ENCODE results near the gene TENM4. TPM values are rescaled to one million over a fixed set of nuclear protein-coding genes. Genes with fewer than 3 reads are reported as not detected.
A peak's percentile ranks its signal among the peaks of the same experiment; 100 is the strongest.

Gene TENM4
- total RNA-seq, 2 donors from 2014 or later = 2.6 to 6.8 TPM

DNA sequence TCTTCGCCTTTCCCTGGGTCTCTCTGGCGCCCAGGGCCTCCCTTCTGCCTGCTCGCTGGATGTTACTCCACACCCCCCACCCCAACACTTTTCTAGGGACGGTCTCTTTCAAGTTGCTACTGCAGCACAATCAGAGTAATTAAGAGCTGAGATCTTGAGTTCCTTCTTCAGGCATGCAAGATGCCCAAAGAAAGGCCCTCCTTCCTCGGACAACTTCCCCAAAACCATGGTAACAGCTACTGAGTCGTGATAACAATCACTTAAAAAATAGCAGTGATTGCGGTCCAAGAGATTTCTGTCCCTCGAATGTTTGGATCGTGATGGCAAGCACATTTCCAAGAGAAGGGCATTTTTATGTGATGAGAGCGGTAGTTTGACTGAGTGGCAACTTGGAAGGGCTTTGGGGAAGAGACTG, 638 bp upstream of the TENM4 start:
- Histone ChIP-seq H3K27ac (no peak overlapping the region), H3K9me3 (no peaks in the 10 kb centered on the region), H3K4me3 (peak overlapping the region in 1 of 2 donors; percentile 36), H3K4me1 (replicated peaks) (peaks cover 6% of the 10 kb centered on the region), H3K27me3 (replicated peaks; ENCODE audit: insufficient read depth) (no peaks in the 10 kb centered on the region), H3K36me3 (no peaks in the 10 kb centered on the region)
- 20% methylated on average over 10 of the region's 10 CpGs for WGBS
- no peak for TF ChIP-seq POLR2AphosphoS5 (IDR thresholded peaks at IDR 0.05)
- TF ChIP-seq POLR2A (IDR thresholded peaks at IDR 0.05) = no peak
- TF ChIP-seq, protein P1, sequence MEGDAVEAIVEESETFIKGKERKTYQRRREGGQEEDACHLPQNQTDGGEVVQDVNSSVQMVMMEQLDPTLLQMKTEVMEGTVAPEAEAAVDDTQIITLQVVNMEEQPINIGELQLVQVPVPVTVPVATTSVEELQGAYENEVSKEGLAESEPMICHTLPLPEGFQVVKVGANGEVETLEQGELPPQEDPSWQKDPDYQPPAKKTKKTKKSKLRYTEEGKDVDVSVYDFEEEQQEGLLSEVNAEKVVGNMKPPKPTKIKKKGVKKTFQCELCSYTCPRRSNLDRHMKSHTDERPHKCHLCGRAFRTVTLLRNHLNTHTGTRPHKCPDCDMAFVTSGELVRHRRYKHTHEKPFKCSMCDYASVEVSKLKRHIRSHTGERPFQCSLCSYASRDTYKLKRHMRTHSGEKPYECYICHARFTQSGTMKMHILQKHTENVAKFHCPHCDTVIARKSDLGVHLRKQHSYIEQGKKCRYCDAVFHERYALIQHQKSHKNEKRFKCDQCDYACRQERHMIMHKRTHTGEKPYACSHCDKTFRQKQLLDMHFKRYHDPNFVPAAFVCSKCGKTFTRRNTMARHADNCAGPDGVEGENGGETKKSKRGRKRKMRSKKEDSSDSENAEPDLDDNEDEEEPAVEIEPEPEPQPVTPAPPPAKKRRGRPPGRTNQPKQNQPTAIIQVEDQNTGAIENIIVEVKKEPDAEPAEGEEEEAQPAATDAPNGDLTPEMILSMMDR (IDR thresholded peaks at IDR 0.05) = no peak
- DNase-seq (ENCODE audit: low spot score) = no peak
- intact Hi-C loops (cut with DNase I) = no loop called here

DNA sequence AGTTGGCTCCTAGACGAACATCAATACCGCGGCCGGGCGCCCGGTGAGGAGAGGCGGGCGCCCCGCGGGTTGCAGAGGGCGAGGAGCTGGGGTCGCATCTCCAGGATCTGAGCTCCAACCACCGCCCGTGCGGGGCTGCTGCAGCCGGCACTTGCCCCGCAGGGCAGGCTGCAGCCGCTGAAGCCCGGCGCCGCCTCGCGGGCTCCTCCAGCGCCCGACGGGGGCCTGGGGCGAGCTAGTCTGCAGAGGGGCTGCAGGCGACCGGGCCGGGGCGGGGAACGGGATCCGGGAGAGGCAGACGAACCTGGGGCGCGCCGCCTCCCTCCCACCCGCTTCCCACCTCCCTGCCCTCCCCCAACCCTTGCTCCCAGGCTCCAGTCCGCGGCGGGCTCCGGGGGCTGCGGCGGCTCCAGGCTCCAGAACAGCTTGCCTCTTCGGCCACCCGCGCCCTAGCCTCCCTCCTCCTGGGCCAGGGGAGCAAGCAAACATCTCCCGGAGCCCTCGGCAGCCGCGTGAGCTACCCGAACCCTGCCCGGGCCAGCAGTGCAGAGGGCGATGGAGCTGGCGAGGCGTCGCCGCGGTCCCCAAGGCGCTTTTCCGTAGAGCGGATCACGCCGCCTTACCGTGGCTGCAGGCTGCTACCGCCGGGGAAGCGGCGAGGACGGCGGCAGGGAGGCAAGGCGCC, 802 bp downstream of the TENM4 start:
- 0% methylated on average over 14 of the region's 72 CpGs for WGBS

DNA sequence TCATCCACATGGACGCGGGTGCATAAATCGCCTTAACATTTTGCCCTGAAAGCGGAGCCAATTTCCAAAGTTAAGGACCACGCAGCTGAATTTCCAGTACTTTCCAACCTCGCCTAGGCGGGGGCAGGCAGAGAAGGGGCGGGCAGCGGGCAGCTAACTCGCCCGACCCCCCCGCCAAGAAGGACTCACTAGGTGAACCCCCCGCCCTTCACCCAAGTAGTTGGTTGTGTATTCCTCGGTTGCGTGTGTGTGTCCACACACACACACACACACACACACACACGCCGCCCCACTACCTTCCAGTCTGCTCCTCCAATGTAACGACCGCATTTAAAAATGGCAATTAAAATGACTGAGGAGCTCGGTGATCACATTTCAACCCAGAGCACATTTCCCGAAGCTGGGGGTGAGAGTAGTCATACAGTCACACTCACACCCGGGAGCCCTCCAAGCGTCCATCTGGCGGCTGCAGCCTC, 1.4 kb downstream of the TENM4 start:
- Histone ChIP-seq H3K9me3 (no peaks in the 10 kb centered on the region), H3K36me3 (no peaks in the 10 kb centered on the region), H3K4me3 (peak overlapping the region; percentile 24 to 36), H3K4me1 (replicated peaks) (peaks cover 6% of the 10 kb centered on the region), H3K27ac (no peak overlapping the region), H3K27me3 (replicated peaks; ENCODE audit: insufficient read depth) (no peaks in the 10 kb centered on the region)
- no peak for DNase-seq (ENCODE audit: low spot score)
- TF ChIP-seq, protein P1 (IDR thresholded peaks at IDR 0.05) = no peak
- TF ChIP-seq POLR2A (IDR thresholded peaks at IDR 0.05) = no peak
- TF ChIP-seq POLR2AphosphoS5 (IDR thresholded peaks at IDR 0.05) = no peak
- intact Hi-C loops (cut with DNase I) = loop anchor here (5.0 kb wide), 1 partner anchor 202 kb away; no protein-coding TSS in a partner anchor
- WGBS = 2% methylated on average over 24 of the region's 24 CpGs

More for the DNA sequence above, 802 bp downstream of the TENM4 start:
- H3K27ac ChIP-seq = peak overlapping the region in 1 of 2 donors; percentile 63
- DNase-seq (ENCODE audit: low spot score) = no peak
- intact Hi-C loops (cut with DNase I) = loop anchor here (5.0 kb wide), 1 partner anchor 203 kb away; no protein-coding TSS in a partner anchor
- TF ChIP-seq POLR2AphosphoS5 (IDR thresholded peaks at IDR 0.05) = no peak
- TF ChIP-seq, protein P1 (IDR thresholded peaks at IDR 0.05) = no peak
- TF ChIP-seq POLR2A (IDR thresholded peaks at IDR 0.05) = no peak
- no peaks in the 10 kb centered on the region for H3K27me3 ChIP-seq (replicated peaks; ENCODE audit: insufficient read depth)
- peaks cover 6% of the 10 kb centered on the region for H3K4me1 ChIP-seq (replicated peaks)
- no peaks in the 10 kb centered on the region for H3K9me3 ChIP-seq
- H3K36me3 ChIP-seq = no peaks in the 10 kb centered on the region
- peak overlapping the region; percentile 24 to 36 for H3K4me3 ChIP-seq

DNA sequence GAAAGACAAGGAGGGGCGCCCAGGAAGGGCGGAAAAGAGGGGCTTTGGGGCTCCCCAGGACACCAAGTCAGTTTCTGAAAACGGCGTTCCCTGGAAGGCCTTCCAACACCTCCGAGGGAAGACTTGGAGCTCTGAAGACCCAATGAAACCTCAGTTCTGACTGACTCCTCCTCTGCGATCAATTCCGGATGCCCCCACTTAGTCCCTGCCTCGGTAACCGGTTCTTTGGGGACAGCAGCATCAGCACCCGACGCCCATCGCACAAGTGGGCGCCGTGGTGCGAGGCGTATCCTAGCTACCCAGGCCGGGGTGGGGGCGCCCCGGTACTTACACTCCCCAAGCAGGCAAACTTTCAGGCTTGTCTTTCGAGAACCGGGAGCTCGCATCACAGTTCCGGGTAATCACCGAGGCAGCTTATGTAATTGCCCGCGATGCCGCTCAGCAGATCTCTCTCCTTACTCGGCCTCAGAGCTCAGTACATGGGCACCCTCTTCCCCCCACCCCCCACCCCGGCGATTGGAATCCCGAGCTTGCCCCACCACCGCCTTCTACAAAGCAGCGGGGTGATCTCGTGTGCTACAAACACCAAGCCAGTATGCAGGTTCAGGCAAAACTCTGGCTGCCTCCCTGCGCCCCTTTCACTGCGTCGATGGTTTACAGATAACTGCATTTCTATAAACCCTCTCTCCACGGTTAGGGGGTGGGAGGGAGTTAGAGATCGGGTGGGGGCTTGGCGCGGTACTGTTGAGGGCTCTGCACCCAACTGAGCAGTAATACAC, 2.0 kb downstream of the TENM4 start:
- no peaks in the 10 kb centered on the region for H3K9me3 ChIP-seq
- H3K27ac ChIP-seq = no peak overlapping the region
- intact Hi-C loops (cut with DNase I) = loop anchor here (5.0 kb wide), 1 partner anchor 202 kb away; no protein-coding TSS in a partner anchor
- H3K4me3 ChIP-seq = peak overlapping the region; percentile 27
- no peak for DNase-seq (ENCODE audit: low spot score)
- 3% methylated on average over 40 of the region's 41 CpGs for WGBS
- no peaks in the 10 kb centered on the region for H3K36me3 ChIP-seq
- no peaks in the 10 kb centered on the region for H3K27me3 ChIP-seq (replicated peaks; ENCODE audit: insufficient read depth)
- TF ChIP-seq, protein P1 (IDR thresholded peaks at IDR 0.05) = no peak
- TF ChIP-seq POLR2A (IDR thresholded peaks at IDR 0.05) (no peak), POLR2AphosphoS5 (IDR thresholded peaks at IDR 0.05) (no peak)
- H3K4me1 ChIP-seq (replicated peaks) = peaks cover 6% of the 10 kb centered on the region
